ENCODE data around the gene ZNF768. TPM values are rescaled to one million over a fixed set of nuclear protein-coding genes. Genes with fewer than 3 reads are reported as not detected.

ZNF768 gene
- total and polyA plus RNA-seq, 2 donors (not counting 1 experiment from before 2014, with no cell fraction given) = 8.2 to 23.9 TPM

DNA sequence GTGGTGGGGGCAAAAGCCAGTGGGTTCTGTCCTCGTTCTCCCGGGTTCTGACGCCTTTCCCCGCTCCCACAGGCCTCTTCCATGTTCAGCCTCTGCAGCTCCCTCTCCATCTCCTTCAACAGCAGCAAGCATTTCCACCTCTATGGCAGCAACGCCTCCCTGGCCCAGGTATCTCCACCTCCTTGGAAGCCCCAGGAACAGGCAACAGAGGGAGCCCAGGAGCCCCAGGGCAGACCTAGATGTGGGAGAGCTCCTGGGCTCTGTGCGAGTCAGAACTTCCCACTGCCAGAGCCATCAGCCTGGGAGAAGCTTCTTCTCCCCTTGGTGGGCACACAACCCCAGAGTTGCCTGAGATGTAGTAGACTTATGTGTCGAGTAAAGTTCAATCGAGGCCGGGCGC, 7.8 kb downstream of the ZNF768 start:
- no peak overlapping the region for H3K4me3 ChIP-seq (replicated peaks in 1 of 4; ENCODE audit: control extremely low read depth in 1 of 4, insufficient read depth in 1 of 4, low read depth in 3 of 4, low read length in 4 of 4)
- H3K9me3 ChIP-seq (ENCODE audit: control insufficient read depth, insufficient read depth, low read depth, low read length) = no peaks in the 10 kb centered on the region
- no peaks in the 10 kb centered on the region for H3K36me3 ChIP-seq (ENCODE audit: control insufficient read depth, insufficient read depth, low read length)
- no peaks in the 10 kb centered on the region for H4K20me1 ChIP-seq (ENCODE audit: control insufficient read depth, extremely low read depth, insufficient read depth, low read length)
- no peak overlapping the region for H2AFZ ChIP-seq (ENCODE audit: low read length)
- H3K4me2 ChIP-seq (ENCODE audit: extremely low read depth, insufficient read depth, low read length) = no peak overlapping the region
- H3K9ac ChIP-seq (ENCODE audit: insufficient read depth, low read length) = no peak overlapping the region
- H3K4me1 ChIP-seq (ENCODE audit: control insufficient read depth, extremely low read depth, insufficient read depth, low read length) = no peaks in the 10 kb centered on the region
- H3K27ac ChIP-seq (ENCODE audit: insufficient read depth, low read length) = no peak overlapping the region
- H3K27me3 ChIP-seq (ENCODE audit: control insufficient read depth, insufficient read depth, low read length) = peaks cover under 1% of the 10 kb centered on the region
- no peaks in the 10 kb centered on the region for H3K79me2 ChIP-seq (ENCODE audit: control insufficient read depth, insufficient read depth, low read length)
- TF ChIP-seq, protein P1, sequence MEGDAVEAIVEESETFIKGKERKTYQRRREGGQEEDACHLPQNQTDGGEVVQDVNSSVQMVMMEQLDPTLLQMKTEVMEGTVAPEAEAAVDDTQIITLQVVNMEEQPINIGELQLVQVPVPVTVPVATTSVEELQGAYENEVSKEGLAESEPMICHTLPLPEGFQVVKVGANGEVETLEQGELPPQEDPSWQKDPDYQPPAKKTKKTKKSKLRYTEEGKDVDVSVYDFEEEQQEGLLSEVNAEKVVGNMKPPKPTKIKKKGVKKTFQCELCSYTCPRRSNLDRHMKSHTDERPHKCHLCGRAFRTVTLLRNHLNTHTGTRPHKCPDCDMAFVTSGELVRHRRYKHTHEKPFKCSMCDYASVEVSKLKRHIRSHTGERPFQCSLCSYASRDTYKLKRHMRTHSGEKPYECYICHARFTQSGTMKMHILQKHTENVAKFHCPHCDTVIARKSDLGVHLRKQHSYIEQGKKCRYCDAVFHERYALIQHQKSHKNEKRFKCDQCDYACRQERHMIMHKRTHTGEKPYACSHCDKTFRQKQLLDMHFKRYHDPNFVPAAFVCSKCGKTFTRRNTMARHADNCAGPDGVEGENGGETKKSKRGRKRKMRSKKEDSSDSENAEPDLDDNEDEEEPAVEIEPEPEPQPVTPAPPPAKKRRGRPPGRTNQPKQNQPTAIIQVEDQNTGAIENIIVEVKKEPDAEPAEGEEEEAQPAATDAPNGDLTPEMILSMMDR (conservative IDR thresholded peaks at IDR 0.05 in 1 of 2, IDR thresholded peaks at IDR 0.05 in 1 of 2; ENCODE audit: low read depth in 1 of 2, low read length in 2 of 2) = no peak
- TF ChIP-seq EZH2 (IDR thresholded peaks at IDR 0.05; ENCODE audit: low read length, missing control alignments) = no peak
- no peak for DNase-seq (ENCODE audit: low read depth in 2 of 2)

DNA sequence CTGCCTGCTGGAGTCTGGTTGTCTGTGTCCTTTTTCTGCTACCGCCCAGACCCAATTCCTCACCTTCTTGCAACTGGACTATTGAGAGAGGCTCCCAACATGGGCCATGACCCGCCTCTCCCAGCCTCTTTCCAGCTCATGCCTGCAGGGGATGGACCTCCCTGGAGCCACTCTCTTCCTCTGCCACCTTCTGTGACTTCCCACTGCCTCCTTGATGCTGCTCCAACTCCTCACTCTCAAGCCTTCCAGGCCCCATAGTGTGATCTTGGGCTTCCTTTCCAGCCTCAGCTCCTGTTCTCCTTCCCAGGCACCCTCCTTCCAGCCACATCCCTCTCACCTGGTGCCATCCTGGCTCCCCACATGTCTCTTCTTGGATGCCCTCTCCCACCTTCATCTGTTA, 11.1 kb downstream of the ZNF768 start:
- Histone ChIP-seq H3K27me3 (ENCODE audit: control insufficient read depth, insufficient read depth, low read length) (peaks cover 5% of the 10 kb centered on the region), H3K36me3 (ENCODE audit: control insufficient read depth, insufficient read depth, low read length) (no peaks in the 10 kb centered on the region), H3K4me1 (ENCODE audit: control insufficient read depth, extremely low read depth, insufficient read depth, low read length) (no peaks in the 10 kb centered on the region), H3K4me2 (ENCODE audit: extremely low read depth, insufficient read depth, low read length) (no peak overlapping the region), H3K27ac (ENCODE audit: insufficient read depth, low read length) (no peak overlapping the region), H4K20me1 (ENCODE audit: control insufficient read depth, extremely low read depth, insufficient read depth, low read length) (no peaks in the 10 kb centered on the region), H3K79me2 (ENCODE audit: control insufficient read depth, insufficient read depth, low read length) (no peaks in the 10 kb centered on the region), H2AFZ (ENCODE audit: low read length) (no peak overlapping the region), H3K9ac (ENCODE audit: insufficient read depth, low read length) (no peak overlapping the region), H3K4me3 (replicated peaks in 1 of 4; ENCODE audit: control extremely low read depth in 1 of 4, insufficient read depth in 1 of 4, low read depth in 3 of 4, low read length in 4 of 4) (no peak overlapping the region), H3K9me3 (ENCODE audit: control insufficient read depth, insufficient read depth, low read depth, low read length) (no peaks in the 10 kb centered on the region)
- no peak for DNase-seq (ENCODE audit: low read depth in 2 of 2)
- no peak for TF ChIP-seq EZH2 (IDR thresholded peaks at IDR 0.05; ENCODE audit: low read length, missing control alignments)
- TF ChIP-seq, protein P1 (conservative IDR thresholded peaks at IDR 0.05 in 1 of 2, IDR thresholded peaks at IDR 0.05 in 1 of 2; ENCODE audit: low read depth in 1 of 2, low read length in 2 of 2) = no peak

DNA sequence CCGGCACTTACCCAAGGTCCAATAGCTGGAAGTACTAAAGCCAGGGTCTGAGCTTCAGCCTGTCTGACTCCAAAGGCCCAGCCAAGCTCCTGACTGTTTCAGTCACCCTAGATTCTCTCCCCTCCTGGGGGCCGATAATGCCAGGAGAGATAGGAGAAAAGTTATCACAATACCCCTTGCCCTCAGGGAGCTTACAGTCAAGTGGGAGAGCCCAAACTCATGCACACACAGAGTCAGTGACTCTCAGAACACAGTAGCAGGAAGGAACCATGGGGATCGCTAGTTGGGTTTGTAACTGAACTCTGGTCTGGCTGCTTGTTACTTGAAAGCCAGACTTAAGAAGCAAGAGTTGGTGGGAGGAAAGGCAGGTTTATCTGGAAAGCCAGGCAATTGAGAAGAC, 14.9 kb downstream of the ZNF768 start:
- Histone ChIP-seq H3K27me3 (ENCODE audit: control insufficient read depth, insufficient read depth, low read length) (peaks cover 5% of the 10 kb centered on the region), H3K9me3 (ENCODE audit: control insufficient read depth, insufficient read depth, low read depth, low read length) (no peaks in the 10 kb centered on the region), H3K4me2 (ENCODE audit: extremely low read depth, insufficient read depth, low read length) (no peak overlapping the region), H2AFZ (ENCODE audit: low read length) (no peak overlapping the region), H3K4me3 (replicated peaks in 1 of 4; ENCODE audit: control extremely low read depth in 1 of 4, insufficient read depth in 1 of 4, low read depth in 3 of 4, low read length in 4 of 4) (no peak overlapping the region), H3K9ac (ENCODE audit: insufficient read depth, low read length) (no peak overlapping the region), H3K79me2 (ENCODE audit: control insufficient read depth, insufficient read depth, low read length) (no peaks in the 10 kb centered on the region), H3K36me3 (ENCODE audit: control insufficient read depth, insufficient read depth, low read length) (no peaks in the 10 kb centered on the region), H3K27ac (ENCODE audit: insufficient read depth, low read length) (no peak overlapping the region), H3K4me1 (ENCODE audit: control insufficient read depth, extremely low read depth, insufficient read depth, low read length) (no peaks in the 10 kb centered on the region), H4K20me1 (ENCODE audit: control insufficient read depth, extremely low read depth, insufficient read depth, low read length) (no peaks in the 10 kb centered on the region)
- DNase-seq (ENCODE audit: low read depth in 2 of 2) = no peak
- no peak for TF ChIP-seq EZH2 (IDR thresholded peaks at IDR 0.05; ENCODE audit: low read length, missing control alignments)
- TF ChIP-seq, protein P1 (conservative IDR thresholded peaks at IDR 0.05 in 1 of 2, IDR thresholded peaks at IDR 0.05 in 1 of 2; ENCODE audit: low read depth in 1 of 2, low read length in 2 of 2) = no peak
